G401 (cell line): ENCODE measurements around the gene COL13A1. TPM values are rescaled to one million over a fixed set of nuclear protein-coding genes. Genes with fewer than 3 reads are reported as not detected.

ENCODE experiments used
- DNase-seq: peaks from one replicate; pipeline ENCODE4 v3.0.0-alpha.2; 2015; ENCODE audit warnings: low spot score
- in situ Hi-C: cut with HindIII; loops from 2 replicates; pipeline ENCODE4 v1.10.0; 2016; ENCODE audit warnings: low sequenced_read_pairs, mixed read lengths
- total RNA-seq: library from RNA; depleted of rRNA; stranded (reverse); fragments of >200 nt; shearing (Covaris generic); gene quantifications from 2 replicates; pipeline ENCODE4 v1.2.3, GENCODE V29; 2014

COL13A1 gene
- total RNA-seq, 1 experiment from 2014 or later, result 0.17 TPM

DNA sequence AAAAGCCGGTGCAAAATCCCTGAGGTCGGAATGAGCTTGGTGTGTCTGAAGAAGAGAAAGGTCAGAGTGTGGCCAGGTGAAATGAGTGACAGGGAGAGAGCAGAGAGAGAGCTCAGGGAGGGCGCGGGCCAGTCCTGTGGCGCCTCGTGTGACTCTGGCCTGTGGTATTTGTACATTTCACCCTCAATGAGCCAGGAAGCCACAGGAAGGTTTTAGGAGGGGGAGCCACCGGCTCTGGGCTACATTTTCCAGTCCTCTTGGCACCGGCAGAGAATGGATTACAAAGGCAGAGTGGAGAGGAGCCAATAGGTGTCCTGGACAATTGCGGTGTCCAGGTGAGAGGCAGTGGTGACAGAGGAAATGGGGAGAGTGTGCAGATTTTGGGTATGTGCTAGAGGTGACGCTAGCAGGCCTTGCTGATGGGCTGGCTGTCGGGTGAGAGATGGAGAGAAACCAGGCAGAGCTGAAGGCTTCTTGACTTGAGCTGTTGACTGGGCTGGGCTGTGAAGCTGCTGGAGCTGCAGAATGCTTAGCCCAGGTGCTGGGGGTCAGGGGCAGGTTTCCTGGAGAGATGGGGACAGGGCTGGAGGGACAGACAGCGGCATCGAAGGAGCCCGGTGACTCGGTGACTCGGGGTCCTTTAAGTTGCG, 38.1 kb downstream of the COL13A1 start:
- in situ Hi-C loops, result no loop called here
- peak; percentile 77 for DNase-seq

DNA sequence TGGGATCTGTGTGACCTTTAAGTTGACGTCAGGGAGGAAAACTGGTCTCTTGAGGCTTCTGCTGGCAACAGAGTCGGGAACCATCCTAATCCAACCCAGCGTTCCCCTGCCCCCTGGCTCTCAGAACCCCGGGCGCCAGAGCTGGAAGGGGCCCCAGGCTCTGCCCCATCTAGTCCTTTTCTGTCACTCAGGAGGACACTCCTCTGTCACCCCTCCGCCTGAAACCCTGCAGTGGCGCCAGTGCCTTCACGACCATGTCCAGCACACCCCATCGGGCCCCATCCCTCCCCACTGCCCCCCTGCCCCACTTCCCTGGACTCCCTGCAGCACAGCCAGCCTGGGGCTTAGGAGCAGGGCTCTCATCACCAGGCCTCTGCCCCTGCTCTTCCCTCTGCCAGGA, 39.1 kb downstream of the COL13A1 start:
- in situ Hi-C loops, result no loop called here
- no peak for DNase-seq

DNA sequence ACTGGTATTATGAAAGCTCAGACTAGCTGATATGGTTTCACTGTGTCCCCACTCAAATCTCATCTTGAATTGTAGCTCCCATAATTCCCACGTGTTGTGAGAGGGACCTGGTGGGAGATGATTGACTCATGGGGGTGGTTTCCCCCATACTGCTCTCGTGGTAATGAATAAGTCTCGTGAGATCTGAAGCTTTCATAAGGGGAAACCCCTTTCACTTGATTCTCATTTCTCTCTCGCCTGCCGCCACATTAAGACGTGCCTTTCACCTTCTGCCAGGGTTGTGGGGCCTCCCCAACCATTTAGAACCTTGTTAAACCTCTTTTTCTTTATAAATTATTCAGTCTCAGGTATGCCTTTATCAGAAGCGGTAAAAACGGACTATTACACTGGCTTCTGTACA, 40.3 kb downstream of the COL13A1 start:
- DNase-seq, result no peak
- in situ Hi-C loops, result no loop called here

DNA sequence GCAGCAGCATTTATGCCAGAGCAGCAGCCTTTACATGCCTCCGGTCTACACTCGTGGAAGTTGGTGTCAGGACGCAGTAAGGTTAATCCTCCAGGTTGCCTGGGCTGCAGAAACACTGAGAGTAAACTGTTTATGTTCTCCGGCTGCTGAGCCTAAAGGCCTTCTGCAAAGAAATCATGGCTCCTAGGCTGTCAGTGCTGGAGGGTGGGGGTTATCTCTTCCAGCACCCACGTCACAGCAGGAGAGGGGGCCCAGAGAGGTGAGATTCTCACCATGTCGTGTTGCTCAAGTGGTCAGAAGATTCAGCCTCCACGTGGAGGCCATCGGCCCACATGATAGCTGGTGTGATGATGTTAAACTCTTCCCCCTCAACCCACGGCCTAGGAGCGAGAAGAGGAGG, 41.2 kb downstream of the COL13A1 start:
- in situ Hi-C loops, result no loop called here
- DNase-seq, result no peak

DNA sequence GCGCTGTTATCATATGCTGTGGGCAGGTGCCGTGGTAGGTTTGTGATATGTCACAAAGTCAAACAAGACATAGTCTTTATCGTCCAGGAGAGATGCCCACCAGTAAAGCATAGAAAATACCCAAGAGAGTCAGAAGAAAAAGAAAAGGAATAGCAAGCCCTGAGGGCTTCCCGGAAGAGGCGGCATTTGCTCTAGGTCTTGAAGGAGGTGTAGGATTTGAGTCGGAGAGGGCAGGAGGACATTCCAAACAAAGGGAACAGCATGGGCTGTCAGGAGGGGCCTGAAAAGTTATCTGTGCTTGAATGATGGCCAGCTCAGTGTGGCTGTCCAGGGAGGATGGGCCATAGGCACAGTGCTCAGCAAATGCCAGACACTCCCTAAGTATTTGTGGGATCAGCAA, 42.2 kb downstream of the COL13A1 start:
- no peak for DNase-seq
- in situ Hi-C loops, result no loop called here

DNA sequence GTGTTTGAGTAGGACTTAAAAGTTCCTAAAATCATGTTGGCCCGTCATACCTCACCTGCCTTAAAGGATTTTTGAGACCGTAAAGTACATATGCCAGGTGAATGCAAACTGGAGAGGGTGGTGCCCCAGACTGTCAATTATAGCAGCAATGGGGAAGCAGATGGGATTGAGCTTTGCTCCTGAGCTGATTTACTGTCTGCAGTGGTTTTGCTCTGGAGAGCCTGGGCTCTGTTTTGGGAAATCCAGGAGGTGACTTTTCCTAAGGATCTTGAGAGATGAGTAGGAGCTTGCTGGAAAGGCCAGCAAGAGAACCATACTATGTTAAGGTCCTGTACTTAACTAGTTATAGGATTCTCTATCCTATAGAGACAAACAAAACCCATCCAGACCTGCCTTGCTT, 43.0 kb downstream of the COL13A1 start:
- in situ Hi-C loops, result no loop called here
- no peak for DNase-seq

DNA sequence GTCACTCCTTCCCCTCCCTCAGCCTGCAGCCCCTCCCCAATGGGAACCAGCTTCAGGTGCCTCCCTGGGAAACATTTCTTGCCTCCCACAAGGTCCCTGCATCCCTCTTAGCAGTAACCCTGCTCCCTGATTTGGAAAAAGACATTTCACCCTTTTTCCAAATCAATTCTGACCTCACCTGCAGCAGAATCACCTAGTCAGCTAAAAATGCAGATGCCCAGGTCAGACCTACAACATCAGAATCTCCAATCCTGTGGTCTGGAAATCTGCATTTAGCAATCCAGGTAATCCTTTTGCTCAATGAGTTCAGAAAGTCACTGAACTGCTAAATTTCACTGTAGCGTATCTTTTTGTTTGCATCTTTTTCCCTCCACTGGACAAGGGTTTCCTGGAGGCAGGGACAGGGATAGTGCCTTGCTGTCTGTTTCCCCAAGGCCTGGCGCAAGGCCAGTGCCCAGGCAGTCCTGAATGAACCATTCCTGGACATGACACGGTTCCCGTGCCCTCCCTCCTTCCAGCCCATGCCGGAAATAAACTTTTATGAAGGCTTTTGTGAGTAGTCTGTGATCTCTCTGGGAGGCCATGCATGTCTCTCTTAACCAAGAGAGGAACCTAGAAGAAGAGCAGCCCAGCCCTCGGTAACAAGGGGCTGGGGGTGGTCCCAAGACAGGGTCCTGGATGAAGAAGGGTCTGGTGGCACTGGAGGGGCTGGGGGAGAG, 44.0 kb downstream of the COL13A1 start:
- in situ Hi-C loops, result no loop called here
- DNase-seq, result peak; percentile 47

DNA sequence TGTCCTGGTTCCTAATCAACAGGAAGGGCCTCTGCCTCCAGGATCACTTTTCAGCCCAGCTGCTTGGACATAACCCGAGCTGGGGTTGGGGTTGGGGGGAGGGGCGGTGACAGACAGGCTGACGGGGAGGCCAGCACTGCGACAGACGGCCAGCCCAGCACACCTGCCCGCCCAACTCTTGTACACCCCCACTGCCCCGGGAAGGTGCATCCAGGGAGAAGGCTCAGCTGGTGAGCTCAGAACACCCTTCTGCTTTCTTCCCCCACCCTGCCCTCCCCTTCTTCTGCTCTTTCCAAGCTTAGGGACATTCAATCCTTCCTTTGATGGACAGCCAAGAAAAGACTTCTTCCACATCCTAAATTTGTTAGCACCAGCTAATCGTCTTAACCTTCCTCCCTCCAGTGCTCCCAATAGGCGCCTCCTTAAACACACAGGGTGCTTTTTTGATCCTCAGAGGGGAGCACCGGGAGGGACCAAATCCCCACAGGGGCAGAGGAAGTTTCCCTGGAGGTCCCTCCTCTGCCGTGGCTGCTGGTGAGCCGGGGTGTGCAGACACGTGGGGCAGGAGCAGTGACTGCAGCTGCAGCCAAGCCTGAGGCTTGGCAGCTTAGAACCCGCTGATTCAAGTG, 44.7 kb downstream of the COL13A1 start:
- DNase-seq, result no peak
- in situ Hi-C loops, result no loop called here

DNA sequence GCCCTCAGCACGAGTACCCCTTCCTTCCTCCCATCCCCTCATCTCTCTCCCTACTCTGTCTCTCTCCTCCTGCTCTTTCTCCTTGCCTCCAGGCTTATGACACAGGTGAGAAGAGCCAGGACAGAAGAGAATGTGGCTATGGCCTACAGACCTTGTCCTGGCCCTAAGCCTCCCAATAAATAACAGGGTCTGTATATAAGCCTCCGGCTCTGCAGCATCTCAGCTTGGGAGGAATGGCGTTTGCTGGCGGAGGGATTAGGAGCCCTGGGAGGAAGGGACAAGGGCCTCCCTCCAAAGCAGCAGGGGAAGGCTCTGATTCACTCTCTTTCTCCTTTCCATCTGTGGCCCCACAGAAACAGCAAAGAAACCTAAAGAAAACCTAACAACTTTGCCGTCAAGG, 45.8 kb downstream of the COL13A1 start:
- DNase-seq, result no peak
- in situ Hi-C loops, result no loop called here

DNA sequence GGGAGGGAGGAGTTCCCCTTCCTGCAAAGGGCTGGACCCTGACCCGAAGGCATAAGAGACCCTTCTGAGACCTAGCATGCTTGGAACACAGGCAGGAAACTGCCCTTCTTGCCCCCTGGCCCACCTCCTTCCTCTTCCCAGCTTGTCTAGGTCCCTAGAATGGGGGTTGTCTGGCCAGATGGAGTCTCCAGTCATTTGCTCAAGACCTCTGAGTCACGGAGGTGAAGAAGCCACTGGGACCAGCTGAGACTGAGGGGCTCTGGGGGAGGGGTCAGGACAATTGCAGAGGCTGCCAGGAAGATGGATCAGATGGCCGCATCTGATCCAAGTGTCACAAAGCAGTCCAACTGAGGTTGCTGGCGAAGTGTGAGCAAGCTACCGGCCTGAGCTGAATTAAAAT, 46.2 kb downstream of the COL13A1 start:
- no peak for DNase-seq
- in situ Hi-C loops, result no loop called here

DNA sequence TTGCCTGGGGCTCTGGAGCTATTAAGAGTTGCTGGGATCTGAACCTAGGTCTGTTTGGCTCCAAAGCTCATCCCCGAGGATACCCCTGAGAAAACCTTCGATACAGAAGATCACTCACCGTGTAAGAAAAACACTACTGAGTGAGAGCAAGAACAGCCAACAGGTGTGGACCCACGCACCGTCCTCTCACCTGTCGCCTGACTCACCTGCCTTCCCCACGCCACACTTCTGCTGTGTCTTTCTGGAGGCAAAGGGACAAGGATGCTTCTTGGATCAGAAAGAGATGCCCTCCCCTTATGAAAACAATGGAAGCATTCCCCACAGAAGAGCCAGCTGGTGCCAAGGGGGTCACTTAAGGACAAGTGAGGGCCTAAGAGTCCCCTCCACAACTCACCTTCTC, 46.7 kb downstream of the COL13A1 start:
- no peak for DNase-seq
- in situ Hi-C loops, result no loop called here

DNA sequence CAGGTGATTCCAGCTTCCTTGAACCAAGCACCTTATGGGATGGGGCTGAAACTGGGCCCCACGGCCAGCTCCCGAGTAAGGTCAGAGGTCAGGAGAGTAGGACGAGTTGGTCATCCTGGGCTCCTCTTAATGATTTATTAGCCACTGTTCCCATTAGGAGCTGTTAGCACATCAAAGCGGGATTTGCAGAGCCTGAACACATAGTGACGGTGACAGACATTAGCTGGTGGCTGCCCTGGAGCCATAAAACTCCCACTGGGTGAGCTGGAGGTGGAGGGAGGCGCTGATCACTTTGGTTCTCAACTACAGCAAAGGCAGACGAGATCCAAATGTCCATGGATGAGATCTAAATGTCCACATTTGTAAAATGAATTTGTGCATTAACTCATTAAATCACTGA, 48.1 kb downstream of the COL13A1 start:
- in situ Hi-C loops, result no loop called here

DNA sequence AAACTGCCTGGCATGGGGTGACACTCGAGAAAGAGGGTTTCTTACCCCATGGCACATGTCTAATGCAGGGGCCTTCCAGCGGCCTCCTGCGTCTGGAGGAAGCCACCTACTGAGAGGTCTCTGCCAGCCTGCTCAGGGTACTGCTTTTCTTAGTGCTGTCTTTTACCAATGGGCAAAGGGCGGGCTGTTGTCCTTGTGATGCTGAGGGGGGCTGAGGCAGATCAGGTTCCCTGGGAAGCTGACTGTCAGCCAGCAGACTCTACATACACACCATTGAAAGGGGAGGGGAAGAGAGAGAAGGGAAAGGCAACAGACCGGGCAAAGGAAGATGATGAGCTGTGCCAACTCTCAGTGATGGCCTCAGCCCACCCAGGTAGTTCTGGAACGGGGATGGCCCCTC, 48.7 kb downstream of the COL13A1 start:
- no peak for DNase-seq
- in situ Hi-C loops, result no loop called here

More for the DNA sequence above, 48.1 kb downstream of the COL13A1 start:
- DNase-seq, result no peak

DNA sequence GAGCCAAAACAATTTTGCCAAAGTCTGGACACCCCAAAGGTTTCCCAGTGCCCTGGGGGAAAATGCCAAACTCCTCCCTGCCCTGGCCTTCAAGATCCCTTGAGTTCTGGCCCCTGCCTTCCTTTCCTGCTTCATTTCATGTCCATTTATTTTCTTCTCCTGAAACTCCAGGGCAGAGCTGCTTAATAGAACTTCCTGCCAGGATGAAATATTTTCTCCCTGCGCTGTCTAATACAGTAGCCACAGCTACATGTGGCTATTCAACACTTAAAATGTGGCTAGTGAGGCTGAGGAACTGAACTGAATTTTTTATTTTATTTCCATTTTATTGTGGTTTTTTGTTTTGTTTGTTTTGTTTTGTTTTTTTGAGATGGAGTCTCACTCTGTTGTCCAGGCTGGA, 49.6 kb downstream of the COL13A1 start:
- DNase-seq, result no peak

DNA sequence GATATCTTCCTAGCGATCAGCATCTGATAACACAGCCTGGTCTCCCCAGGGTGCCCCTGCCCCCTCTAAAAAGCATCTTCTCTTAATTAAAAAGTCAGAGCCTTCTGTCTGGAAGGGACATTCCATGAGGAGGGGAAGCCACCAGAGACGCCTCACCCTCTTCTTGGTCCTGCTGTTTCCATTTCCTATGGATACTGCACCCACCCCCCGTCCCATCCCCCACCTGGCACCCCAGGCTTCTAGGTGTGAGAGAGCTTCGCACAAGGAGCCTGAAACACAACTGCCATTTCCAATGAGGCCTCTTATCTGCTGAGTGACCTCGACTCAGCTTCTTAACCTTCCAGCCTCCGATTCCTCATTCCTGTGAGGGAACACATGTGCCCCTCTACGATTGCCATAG, 51.4 kb downstream of the COL13A1 start:
- in situ Hi-C loops, result no loop called here
- no peak for DNase-seq

More for the DNA sequence above, 49.6 kb downstream of the COL13A1 start:
- in situ Hi-C loops, result no loop called here

DNA sequence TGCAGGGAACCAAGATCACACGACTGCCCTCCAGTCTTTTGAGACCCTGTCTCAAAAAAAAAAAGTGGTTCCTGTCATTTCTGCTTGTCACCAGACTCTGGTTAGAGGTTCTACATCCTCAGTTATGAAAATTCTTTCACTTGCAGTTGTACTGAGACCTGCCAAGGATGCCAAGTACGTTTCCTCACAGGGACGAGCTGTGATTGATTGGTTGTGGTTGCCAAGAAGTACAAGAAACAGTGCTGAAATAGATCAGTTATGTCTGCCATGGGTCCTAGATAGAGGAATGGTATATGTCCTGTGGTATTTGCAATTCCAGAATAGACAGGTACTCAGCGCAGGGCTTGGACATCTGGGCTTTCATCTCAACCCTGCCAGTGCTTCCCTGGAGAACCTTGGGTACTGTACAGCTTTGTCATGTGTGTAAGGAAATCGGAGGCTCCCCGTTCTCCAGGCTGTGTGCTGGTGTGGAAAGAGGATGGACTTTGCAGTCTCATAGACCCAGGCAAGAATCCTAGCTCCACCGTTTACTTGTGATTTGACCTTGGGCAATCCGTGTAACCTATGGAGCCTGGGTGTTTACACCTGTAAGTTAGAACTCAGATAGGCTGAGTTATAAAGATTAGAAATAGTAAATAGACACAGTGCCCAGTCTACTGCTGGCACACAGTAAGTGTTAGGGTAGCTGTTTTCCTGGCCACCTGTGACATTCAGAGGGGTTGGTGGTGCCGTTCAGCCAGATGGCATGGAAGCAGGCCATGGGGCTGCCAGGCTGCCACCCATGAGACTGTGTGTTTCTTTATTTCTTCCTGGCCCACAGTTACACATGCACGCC, 53.0 kb downstream of the COL13A1 start:
- peak; percentile 91 for DNase-seq
- in situ Hi-C loops, result no loop called here

DNA sequence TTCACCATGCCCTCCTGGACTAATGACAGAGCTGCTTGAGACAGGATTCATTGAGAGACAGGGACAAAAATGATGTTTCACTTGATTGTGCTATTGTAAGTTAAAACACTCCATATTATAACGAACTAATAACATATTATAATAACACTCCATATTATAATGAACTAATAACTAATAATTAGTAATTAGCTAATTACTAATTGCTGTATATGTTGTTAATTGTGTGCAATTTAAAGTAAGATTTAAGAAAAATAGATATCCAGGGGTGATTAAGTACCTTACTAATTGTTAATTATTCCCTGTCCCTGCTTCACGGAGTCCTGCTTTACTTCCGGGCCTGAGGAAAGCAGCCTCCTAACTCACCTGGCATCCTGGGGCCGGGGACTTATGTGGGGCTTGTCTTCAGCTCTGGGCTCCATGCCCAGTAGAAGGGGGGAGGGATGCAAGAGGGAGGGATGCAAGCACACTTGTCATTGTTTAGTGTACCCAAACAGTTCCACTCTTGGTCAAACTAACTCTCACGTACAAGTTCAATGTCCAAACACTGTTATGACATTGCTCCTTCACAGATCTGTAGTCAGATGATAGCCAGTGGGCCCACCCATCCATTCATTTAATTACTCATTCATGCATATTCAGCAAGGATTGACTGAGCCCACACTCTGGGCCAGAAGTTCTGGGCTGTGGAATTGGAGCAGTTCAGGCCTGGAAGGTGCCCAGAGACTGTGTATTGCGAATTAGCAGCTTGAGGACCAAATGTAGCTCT, 53.8 kb downstream of the COL13A1 start:
- in situ Hi-C loops, result no loop called here
- DNase-seq, result peak; percentile 79

DNA sequence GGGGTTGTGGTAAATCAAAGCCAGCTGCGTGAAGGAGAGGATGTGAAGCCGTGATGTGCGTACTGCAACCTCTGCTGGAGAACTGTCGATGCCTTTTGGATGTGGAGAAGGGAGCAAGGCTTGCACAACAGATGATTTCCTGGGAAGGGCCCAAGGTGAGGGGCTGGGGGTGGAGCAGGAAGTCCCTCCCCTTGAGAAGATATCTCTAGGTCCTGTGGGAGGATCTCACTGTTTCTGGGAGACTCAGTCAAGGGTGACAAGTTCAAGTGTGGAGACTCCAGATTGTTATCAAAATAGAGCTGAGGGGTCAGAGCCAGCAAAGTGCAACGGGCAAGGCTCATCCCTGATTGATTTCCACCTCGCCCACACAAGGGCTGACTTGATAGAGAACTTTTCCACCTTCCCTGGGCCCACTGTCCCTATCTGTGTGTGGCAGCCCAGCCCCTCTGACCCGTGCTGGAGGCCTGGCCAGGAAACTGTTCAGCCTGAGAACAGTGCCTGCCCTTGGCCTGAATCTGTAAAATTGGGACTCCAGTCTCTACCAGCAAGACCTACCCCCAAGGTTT, 55.0 kb downstream of the COL13A1 start:
- in situ Hi-C loops, result no loop called here
- no peak for DNase-seq

DNA sequence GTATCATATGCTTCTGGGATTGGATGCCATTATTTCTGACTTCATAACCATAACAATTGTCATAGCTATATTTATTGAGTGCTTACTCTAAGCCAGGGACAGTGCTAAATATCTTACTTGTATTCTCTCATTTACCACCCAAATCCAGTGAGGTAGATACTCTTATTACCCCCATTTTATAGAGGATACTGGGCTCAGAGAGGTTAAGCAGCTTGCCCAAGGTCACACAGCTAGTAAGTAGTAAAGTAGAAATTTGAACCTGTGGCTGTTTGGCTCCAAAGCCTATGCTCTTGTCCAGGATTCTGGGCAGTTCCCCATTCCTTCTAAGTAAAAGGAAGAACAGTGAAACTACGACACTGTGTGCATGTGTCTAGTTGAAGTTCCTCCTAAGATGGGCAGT, 56.5 kb downstream of the COL13A1 start:
- in situ Hi-C loops, result no loop called here
- DNase-seq, result no peak
